GM12865 (cell line): ENCODE data around the gene SPACA6.

ENCODE experiments used
- DNase-seq: peaks from one replicate; pipeline ENCODE4 v3.0.0; 2010; ENCODE audit warnings: low read depth
- H3K4me3 ChIP-seq: 2 replicates; pipeline ENCODE4 v1.5.1; 2011; ENCODE audit warnings: mild to moderate bottlenecking, low read depth, low read length, control low read depth
- CTCF ChIP-seq: IDR thresholded peaks from 2 replicates; pipeline ENCODE4 v1.5.1; 2011; ENCODE audit warnings: low read length, control low read depth, low read depth, inconsistent platforms; ENCODE audit not compliant: insufficient read depth; ENCODE audit errors: missing control alignments

The SPACA6 gene

GRCh38 chr19:51713319-51714285 lies 20.5 kb downstream of the SPACA6 start:
- H3K4me3 ChIP-seq: no peak overlapping the region
- DNase-seq: no peak
- no peak for TF ChIP-seq CTCF

- no peak for TF ChIP-seq CTCF
- H3K4me3 ChIP-seq: no peak overlapping the region
- no peak for DNase-seq
Measured at GRCh38 chr19:51714848-51715247, 21.7 kb downstream of the SPACA6 start.

DNA sequence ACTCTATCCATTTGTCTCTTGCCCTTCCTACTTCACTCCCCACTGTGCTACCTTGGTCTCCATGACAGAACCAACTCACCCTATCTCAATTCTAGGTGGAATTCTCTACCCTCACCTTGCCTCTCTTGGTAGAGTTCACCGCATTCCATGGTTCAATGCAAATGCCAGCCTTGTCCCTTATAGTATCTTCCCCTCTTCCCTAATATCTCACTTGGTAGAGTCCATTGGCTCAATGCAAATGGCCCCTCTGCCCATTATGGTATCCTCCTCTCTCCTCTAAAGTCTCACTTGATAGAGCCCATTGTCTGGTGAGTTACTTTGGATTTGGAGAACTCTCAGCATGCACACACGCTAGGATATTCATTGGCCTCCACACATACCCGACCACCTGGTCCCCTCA lies 22.7 kb downstream of the SPACA6 start:
- H3K4me3 ChIP-seq: no peak overlapping the region
- no peak for DNase-seq
- no peak for TF ChIP-seq CTCF

- DNase-seq: no peak
- H3K4me3 ChIP-seq: no peak overlapping the region
- no peak for TF ChIP-seq CTCF
Measured at GRCh38 chr19:51716925-51717324, 23.8 kb downstream of the SPACA6 start.

DNA sequence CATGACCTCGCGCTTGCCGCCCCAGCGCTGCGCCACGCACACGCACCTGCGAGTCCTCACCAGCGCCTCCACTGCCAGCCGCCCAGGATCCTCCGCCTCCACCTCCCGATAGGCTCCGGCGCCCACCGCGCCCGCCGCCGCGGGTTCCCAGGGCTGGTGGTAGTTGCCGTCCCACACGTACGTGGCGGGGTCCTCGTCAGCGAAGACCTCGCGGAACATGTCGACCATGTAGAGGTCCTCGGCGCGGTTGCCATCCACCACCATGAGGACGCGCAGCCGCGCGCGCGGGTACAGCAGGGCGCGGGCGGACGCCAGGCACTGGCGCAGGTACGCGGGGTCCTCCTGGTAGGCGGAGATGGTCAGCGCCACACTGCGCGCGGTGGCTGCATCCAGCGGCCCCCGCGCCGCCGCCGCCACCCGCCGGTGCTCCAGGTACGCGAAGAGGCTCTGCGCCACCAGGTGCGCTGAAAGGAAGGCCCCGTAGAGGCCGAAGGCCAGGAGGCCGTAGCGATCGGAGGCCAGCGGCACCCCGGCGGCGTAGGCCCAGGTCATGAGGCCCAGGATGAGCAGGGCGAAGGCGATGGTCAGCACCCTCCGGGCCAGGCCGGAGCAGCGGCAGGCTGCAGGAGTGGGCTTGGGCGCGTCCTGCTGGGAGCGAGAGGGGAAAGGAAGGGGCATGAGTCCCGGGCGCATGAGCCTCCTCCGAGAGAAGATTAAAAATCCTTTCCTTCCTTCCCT lies 26.3 kb downstream of the SPACA6 start:
- DNase-seq: no peak
- TF ChIP-seq CTCF: no peak
- H3K4me3 ChIP-seq: no peak overlapping the region

GRCh38 chr19:51721905-51722304 lies 28.8 kb downstream of the SPACA6 start:
- H3K4me3 ChIP-seq: no peak overlapping the region
- no peak for DNase-seq
- TF ChIP-seq CTCF: no peak

DNA sequence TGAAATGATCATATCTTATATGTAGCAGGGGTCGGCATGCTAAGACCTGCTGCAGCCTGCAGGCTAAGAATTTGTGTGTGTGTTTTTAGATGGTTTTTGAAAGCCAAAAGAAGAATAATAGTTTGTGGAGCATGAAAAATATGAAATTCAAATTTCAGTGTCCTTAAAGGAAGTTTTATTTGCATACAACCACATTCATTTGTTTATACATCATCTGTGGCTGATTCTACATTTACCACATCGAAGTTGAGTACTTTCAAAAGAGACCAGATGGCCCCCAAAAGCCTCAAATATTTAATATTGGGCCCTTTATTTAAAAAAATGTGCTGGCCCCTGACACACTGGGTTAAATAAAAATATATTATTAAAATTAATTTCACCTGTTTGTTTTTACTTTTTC lies 29.4 kb downstream of the SPACA6 start:
- H3K4me3 ChIP-seq: no peak overlapping the region
- TF ChIP-seq CTCF: no peak
- no peak for DNase-seq
